WTC11 (cell line): ENCODE results near the gene SBF2. TPM values are rescaled to one million over a fixed set of nuclear protein-coding genes. Genes with fewer than 3 reads are reported as not detected.

ENCODE experiments used
- CBFB ChIP-seq: sonication (generic); formaldehyde crosslinking; IDR thresholded peaks from 2 replicates; pipeline ENCODE4 v1.8.1; 2022; ENCODE audit warnings: mild to moderate bottlenecking, low read depth, missing genetic modification reagents
- CREM ChIP-seq: sonication (generic); formaldehyde crosslinking; IDR thresholded peaks from 2 replicates; pipeline ENCODE4 v1.8.1; 2022; ENCODE audit warnings: mild to moderate bottlenecking, missing genetic modification reagents, moderate library complexity
- EMX1 ChIP-seq: fragments of 250-450 bp; sonication (Bioruptor Pico); IDR thresholded peaks from 2 replicates; pipeline ENCODE4 v1.8.0; 2021; ENCODE audit warnings: mild to moderate bottlenecking
- FOXJ3 ChIP-seq: sonication (generic); formaldehyde crosslinking; IDR thresholded peaks from 2 replicates; pipeline ENCODE4 v1.9.0; 2021; ENCODE audit warnings: missing genetic modification reagents, mild to moderate bottlenecking, borderline replicate concordance
- GRHL2 ChIP-seq: fragments of 250-450 bp; sonication (Bioruptor Pico); IDR thresholded peaks from 2 replicates; pipeline ENCODE4 v1.8.0; 2022; ENCODE audit warnings: mild to moderate bottlenecking, moderate library complexity; ENCODE audit not compliant: insufficient replicate concordance, severe bottlenecking
- GTF2I ChIP-seq: fragments of 250-450 bp; sonication (Bioruptor Pico); conservative IDR thresholded peaks from 2 replicates; pipeline ENCODE4 v1.4.0; 2021; ENCODE audit warnings: mild to moderate bottlenecking
- IRF2 ChIP-seq: sonication (generic); formaldehyde crosslinking; IDR thresholded peaks from 2 replicates; pipeline ENCODE4 v1.8.0; 2022; ENCODE audit warnings: low read depth, missing genetic modification reagents, borderline replicate concordance
- NFYB ChIP-seq: sonication (generic); formaldehyde crosslinking; conservative IDR thresholded peaks from 2 replicates; pipeline ENCODE4 v1.8.0; 2022; ENCODE audit warnings: low read depth, missing genetic modification reagents
- OVOL2 ChIP-seq: fragments of 250-450 bp; sonication (Bioruptor Pico); IDR thresholded peaks from 2 replicates; pipeline ENCODE4 v1.9.0; 2021; ENCODE audit warnings: mild to moderate bottlenecking, borderline replicate concordance
- SOX15 ChIP-seq: fragments of 250-450 bp; sonication (Bioruptor Pico); IDR thresholded peaks from 2 replicates; pipeline ENCODE4 v1.9.0; 2021; ENCODE audit warnings: mild to moderate bottlenecking
- SP1 ChIP-seq: sonication (generic); formaldehyde crosslinking; conservative IDR thresholded peaks from 2 replicates; pipeline ENCODE4 v1.8.1; 2022; ENCODE audit warnings: missing genetic modification reagents
- ZNF232 ChIP-seq: sonication (generic); formaldehyde crosslinking; IDR thresholded peaks from 2 replicates; pipeline ENCODE4 v1.8.0; 2022; ENCODE audit warnings: mild to moderate bottlenecking, missing genetic modification reagents
- total RNA-seq: library from RNA; stranded (reverse); gene quantifications from 3 replicates; pipeline ENCODE4 v1.2.3, GENCODE V29; 2021
- TF ChIP-seq, protein P1 (sequence below): sonication (generic); formaldehyde crosslinking; IDR thresholded peaks from 2 replicates; pipeline ENCODE4 v1.8.1; 2023; ENCODE audit warnings: mild to moderate bottlenecking, missing genetic modification reagents
- TF ChIP-seq, protein P2 (sequence below): sonication (generic); formaldehyde crosslinking; conservative IDR thresholded peaks from 2 replicates; pipeline ENCODE4 v1.8.1; 2022; ENCODE audit warnings: mild to moderate bottlenecking, missing genetic modification reagents
- TF ChIP-seq, protein P3 (sequence below): fragments of 250-450 bp; sonication (Bioruptor Pico); IDR thresholded peaks from 2 replicates; pipeline ENCODE4 v2.1.2; 2022; ENCODE audit warnings: mild to moderate bottlenecking, moderate library complexity
- TF ChIP-seq, protein P4 (sequence below): sonication (generic); formaldehyde crosslinking; IDR thresholded peaks from 2 replicates; pipeline ENCODE4 v1.8.1; 2022; ENCODE audit warnings: low read depth, missing genetic modification reagents, borderline replicate concordance
- TF ChIP-seq, protein P5 (sequence below): fragments of 250-450 bp; sonication (Bioruptor Pico); IDR thresholded peaks from 2 replicates; pipeline ENCODE4 v1.9.0; 2021; ENCODE audit warnings: mild to moderate bottlenecking, borderline replicate concordance
- TF ChIP-seq, protein P6 (sequence below): sonication (generic); formaldehyde crosslinking; IDR thresholded peaks from 2 replicates; pipeline ENCODE4 v1.8.0; 2023; ENCODE audit warnings: mild to moderate bottlenecking, missing genetic modification reagents
- TF ChIP-seq, protein P7 (sequence below): sonication (generic); formaldehyde crosslinking; IDR thresholded peaks from 2 replicates; pipeline ENCODE4 v1.8.0; 2022; ENCODE audit warnings: missing genetic modification reagents
- TF ChIP-seq, protein P8 (sequence below): sonication (generic); formaldehyde crosslinking; IDR thresholded peaks from 2 replicates; pipeline ENCODE4 v1.8.1; 2023; ENCODE audit warnings: mild to moderate bottlenecking, moderate library complexity, missing genetic modification reagents

Gene SBF2
- total RNA-seq, 1 experiment from 2014 or later = 47.6 TPM

DNA sequence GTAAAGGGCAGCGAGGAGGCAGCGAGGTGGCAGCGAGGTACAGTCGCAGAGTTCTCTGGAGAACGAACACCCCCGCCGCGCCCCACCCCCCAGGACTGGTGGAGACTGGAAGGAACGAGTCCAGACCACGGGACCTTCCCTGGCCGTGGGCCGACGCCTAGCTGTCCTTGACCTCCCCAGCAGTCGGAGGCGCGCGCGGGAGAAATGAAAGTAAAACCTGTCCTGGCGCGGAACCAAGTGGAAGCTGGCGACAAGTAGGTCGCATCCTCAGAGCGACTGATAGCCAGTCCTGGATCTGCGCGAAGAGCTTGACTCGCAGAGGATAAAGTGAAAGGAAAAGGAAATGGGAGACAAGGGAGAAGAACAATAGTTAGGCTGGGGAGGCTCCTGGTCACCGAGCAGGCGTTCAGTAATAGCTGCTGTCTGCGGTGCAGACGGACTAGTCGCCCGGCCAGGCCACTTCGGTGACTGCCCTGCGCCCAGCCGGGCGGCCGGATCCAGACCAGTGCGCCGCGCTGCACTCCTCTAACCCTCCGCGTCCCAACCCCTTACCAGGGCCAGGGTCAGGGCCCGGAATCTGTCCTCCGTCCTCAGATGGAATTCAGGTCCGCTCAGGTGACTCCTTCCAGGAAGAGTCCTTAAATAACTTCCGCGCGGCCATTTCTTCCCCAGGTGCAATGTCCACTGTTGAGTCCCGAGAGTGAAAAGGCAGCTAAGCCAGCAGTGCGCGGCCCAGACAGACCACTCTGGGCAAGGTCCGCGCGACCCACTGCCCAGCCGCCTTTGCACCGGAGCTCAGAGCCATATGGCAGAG lies 8.9 kb upstream of the SBF2 start (continued):
- TF ChIP-seq, protein P1, sequence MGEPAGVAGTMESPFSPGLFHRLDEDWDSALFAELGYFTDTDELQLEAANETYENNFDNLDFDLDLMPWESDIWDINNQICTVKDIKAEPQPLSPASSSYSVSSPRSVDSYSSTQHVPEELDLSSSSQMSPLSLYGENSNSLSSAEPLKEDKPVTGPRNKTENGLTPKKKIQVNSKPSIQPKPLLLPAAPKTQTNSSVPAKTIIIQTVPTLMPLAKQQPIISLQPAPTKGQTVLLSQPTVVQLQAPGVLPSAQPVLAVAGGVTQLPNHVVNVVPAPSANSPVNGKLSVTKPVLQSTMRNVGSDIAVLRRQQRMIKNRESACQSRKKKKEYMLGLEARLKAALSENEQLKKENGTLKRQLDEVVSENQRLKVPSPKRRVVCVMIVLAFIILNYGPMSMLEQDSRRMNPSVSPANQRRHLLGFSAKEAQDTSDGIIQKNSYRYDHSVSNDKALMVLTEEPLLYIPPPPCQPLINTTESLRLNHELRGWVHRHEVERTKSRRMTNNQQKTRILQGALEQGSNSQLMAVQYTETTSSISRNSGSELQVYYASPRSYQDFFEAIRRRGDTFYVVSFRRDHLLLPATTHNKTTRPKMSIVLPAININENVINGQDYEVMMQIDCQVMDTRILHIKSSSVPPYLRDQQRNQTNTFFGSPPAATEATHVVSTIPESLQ = no peak
- TF ChIP-seq SP1 (CRISPR knock-in tag) (no peak), GTF2I (CRISPR knock-in tag) (no peak), SOX15 (CRISPR knock-in tag) (no peak), CBFB (CRISPR knock-in tag) (no peak), GRHL2 (CRISPR knock-in tag) (no peak), IRF2 (no peak), FOXJ3 (CRISPR knock-in tag) (no peak), ZNF232 (no peak), NFYB (CRISPR knock-in tag) (no peak), EMX1 (no peak), OVOL2 (CRISPR knock-in tag) (no peak), CREM (CRISPR knock-in tag) (no peak)
- TF ChIP-seq, protein P2, sequence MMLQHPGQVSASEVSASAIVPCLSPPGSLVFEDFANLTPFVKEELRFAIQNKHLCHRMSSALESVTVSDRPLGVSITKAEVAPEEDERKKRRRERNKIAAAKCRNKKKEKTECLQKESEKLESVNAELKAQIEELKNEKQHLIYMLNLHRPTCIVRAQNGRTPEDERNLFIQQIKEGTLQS = no peak
- TF ChIP-seq, protein P3, sequence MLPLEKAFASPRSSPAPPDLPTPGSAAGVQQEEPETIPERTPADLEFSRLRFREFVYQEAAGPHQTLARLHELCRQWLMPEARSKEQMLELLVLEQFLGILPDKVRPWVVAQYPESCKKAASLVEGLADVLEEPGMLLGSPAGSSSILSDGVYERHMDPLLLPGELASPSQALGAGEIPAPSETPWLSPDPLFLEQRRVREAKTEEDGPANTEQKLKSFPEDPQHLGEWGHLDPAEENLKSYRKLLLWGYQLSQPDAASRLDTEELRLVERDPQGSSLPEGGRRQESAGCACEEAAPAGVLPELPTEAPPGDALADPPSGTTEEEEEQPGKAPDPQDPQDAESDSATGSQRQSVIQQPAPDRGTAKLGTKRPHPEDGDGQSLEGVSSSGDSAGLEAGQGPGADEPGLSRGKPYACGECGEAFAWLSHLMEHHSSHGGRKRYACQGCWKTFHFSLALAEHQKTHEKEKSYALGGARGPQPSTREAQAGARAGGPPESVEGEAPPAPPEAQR (CRISPR knock-in tag) = no peak
- TF ChIP-seq, protein P4, sequence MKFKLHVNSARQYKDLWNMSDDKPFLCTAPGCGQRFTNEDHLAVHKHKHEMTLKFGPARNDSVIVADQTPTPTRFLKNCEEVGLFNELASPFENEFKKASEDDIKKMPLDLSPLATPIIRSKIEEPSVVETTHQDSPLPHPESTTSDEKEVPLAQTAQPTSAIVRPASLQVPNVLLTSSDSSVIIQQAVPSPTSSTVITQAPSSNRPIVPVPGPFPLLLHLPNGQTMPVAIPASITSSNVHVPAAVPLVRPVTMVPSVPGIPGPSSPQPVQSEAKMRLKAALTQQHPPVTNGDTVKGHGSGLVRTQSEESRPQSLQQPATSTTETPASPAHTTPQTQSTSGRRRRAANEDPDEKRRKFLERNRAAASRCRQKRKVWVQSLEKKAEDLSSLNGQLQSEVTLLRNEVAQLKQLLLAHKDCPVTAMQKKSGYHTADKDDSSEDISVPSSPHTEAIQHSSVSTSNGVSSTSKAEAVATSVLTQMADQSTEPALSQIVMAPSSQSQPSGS (CRISPR knock-in tag) = no peak
- TF ChIP-seq, protein P5, sequence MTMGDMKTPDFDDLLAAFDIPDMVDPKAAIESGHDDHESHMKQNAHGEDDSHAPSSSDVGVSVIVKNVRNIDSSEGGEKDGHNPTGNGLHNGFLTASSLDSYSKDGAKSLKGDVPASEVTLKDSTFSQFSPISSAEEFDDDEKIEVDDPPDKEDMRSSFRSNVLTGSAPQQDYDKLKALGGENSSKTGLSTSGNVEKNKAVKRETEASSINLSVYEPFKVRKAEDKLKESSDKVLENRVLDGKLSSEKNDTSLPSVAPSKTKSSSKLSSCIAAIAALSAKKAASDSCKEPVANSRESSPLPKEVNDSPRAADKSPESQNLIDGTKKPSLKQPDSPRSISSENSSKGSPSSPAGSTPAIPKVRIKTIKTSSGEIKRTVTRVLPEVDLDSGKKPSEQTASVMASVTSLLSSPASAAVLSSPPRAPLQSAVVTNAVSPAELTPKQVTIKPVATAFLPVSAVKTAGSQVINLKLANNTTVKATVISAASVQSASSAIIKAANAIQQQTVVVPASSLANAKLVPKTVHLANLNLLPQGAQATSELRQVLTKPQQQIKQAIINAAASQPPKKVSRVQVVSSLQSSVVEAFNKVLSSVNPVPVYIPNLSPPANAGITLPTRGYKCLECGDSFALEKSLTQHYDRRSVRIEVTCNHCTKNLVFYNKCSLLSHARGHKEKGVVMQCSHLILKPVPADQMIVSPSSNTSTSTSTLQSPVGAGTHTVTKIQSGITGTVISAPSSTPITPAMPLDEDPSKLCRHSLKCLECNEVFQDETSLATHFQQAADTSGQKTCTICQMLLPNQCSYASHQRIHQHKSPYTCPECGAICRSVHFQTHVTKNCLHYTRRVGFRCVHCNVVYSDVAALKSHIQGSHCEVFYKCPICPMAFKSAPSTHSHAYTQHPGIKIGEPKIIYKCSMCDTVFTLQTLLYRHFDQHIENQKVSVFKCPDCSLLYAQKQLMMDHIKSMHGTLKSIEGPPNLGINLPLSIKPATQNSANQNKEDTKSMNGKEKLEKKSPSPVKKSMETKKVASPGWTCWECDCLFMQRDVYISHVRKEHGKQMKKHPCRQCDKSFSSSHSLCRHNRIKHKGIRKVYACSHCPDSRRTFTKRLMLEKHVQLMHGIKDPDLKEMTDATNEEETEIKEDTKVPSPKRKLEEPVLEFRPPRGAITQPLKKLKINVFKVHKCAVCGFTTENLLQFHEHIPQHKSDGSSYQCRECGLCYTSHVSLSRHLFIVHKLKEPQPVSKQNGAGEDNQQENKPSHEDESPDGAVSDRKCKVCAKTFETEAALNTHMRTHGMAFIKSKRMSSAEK = no peak
- TF ChIP-seq, protein P6, sequence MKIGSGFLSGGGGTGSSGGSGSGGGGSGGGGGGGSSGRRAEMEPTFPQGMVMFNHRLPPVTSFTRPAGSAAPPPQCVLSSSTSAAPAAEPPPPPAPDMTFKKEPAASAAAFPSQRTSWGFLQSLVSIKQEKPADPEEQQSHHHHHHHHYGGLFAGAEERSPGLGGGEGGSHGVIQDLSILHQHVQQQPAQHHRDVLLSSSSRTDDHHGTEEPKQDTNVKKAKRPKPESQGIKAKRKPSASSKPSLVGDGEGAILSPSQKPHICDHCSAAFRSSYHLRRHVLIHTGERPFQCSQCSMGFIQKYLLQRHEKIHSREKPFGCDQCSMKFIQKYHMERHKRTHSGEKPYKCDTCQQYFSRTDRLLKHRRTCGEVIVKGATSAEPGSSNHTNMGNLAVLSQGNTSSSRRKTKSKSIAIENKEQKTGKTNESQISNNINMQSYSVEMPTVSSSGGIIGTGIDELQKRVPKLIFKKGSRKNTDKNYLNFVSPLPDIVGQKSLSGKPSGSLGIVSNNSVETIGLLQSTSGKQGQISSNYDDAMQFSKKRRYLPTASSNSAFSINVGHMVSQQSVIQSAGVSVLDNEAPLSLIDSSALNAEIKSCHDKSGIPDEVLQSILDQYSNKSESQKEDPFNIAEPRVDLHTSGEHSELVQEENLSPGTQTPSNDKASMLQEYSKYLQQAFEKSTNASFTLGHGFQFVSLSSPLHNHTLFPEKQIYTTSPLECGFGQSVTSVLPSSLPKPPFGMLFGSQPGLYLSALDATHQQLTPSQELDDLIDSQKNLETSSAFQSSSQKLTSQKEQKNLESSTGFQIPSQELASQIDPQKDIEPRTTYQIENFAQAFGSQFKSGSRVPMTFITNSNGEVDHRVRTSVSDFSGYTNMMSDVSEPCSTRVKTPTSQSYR = no peak
- TF ChIP-seq, protein P7, sequence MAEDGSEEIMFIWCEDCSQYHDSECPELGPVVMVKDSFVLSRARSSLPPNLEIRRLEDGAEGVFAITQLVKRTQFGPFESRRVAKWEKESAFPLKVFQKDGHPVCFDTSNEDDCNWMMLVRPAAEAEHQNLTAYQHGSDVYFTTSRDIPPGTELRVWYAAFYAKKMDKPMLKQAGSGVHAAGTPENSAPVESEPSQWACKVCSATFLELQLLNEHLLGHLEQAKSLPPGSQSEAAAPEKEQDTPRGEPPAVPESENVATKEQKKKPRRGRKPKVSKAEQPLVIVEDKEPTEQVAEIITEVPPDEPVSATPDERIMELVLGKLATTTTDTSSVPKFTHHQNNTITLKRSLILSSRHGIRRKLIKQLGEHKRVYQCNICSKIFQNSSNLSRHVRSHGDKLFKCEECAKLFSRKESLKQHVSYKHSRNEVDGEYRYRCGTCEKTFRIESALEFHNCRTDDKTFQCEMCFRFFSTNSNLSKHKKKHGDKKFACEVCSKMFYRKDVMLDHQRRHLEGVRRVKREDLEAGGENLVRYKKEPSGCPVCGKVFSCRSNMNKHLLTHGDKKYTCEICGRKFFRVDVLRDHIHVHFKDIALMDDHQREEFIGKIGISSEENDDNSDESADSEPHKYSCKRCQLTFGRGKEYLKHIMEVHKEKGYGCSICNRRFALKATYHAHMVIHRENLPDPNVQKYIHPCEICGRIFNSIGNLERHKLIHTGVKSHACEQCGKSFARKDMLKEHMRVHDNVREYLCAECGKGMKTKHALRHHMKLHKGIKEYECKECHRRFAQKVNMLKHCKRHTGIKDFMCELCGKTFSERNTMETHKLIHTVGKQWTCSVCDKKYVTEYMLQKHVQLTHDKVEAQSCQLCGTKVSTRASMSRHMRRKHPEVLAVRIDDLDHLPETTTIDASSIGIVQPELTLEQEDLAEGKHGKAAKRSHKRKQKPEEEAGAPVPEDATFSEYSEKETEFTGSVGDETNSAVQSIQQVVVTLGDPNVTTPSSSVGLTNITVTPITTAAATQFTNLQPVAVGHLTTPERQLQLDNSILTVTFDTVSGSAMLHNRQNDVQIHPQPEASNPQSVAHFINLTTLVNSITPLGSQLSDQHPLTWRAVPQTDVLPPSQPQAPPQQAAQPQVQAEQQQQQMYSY (CRISPR knock-in tag) = 0 out of 2 replicates have a peak, but pooled peaks have one; percentile 14
- TF ChIP-seq, protein P8, sequence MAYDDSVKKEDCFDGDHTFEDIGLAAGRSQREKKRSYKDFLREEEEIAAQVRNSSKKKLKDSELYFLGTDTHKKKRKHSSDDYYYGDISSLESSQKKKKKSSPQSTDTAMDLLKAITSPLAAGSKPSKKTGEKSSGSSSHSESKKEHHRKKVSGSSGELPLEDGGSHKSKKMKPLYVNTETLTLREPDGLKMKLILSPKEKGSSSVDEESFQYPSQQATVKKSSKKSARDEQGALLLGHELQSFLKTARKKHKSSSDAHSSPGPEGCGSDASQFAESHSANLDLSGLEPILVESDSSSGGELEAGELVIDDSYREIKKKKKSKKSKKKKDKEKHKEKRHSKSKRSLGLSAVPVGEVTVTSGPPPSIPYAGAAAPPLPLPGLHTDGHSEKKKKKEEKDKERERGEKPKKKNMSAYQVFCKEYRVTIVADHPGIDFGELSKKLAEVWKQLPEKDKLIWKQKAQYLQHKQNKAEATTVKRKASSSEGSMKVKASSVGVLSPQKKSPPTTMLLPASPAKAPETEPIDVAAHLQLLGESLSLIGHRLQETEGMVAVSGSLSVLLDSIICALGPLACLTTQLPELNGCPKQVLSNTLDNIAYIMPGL = 0 out of 2 replicates have a peak, but pooled peaks have one; percentile 24
